Keratinocyte (primary cell): ENCODE results near the gene DACH1. TPM values are rescaled to one million over a fixed set of nuclear protein-coding genes. Genes with fewer than 3 reads are reported as not detected.

Experiments used
- DNase-seq: peaks from one replicate; pipeline ENCODE4 v3.0.0-alpha.2; 2011; ENCODE audit warnings: low read depth, missing footprints, low spot score
- FAIRE-seq: peaks from 2 replicates; lab custom pipeline; 2011; peaks lifted over from hg19 to GRCh38; lab: Jason Lieb, UNC
- H2AFZ ChIP-seq: 2 replicates; pipeline ENCODE4 v1.6.0; 2012; ENCODE audit warnings: low read length, control low read depth, inconsistent platforms; ENCODE audit not compliant: control insufficient read depth
- H3K27ac ChIP-seq: 2 replicates; pipeline ENCODE4 v1.5.1; 2011; ENCODE audit warnings: low read length; ENCODE audit not compliant: control insufficient read depth, insufficient read depth
- H3K27me3 ChIP-seq: 3 replicates; pipeline ENCODE4 v1.6.0; 2011; ENCODE audit warnings: low read length; ENCODE audit not compliant: control insufficient read depth, insufficient read depth; ENCODE audit errors: extremely low read depth
- H3K36me3 ChIP-seq, 2 experiments: 2 replicates in 1 of 2; 3 replicates in 1 of 2; pipeline ENCODE4 v1.5.1; 2011; ENCODE audit warnings: low read length in 2 of 2, mild to moderate bottlenecking in 1 of 2; ENCODE audit not compliant: control insufficient read depth in 2 of 2, insufficient read depth in 2 of 2; ENCODE audit errors: extremely low read depth in 1 of 2
- H3K4me1 ChIP-seq: 3 replicates; pipeline ENCODE4 v1.5.1; 2011; ENCODE audit warnings: low read length; ENCODE audit not compliant: control insufficient read depth, insufficient read depth; ENCODE audit errors: extremely low read depth
- H3K4me2 ChIP-seq: 3 replicates; pipeline ENCODE4 v1.6.0; 2011; ENCODE audit warnings: low read depth, low read length; ENCODE audit not compliant: control insufficient read depth, insufficient read depth; ENCODE audit errors: extremely low read depth
- H3K4me3 ChIP-seq, 3 experiments: fragments of 200-600 bp in 1 of 3; sonication (generic) in 1 of 3; 2 replicates in 2 of 3; 3 replicates in 1 of 3; pipeline ENCODE4 v1.5.1; 2011 to 2016; ENCODE audit warnings: low read length in 3 of 3, mild to moderate bottlenecking in 3 of 3, control low read depth in 2 of 3, inconsistent platforms in 1 of 3, low read depth in 1 of 3, mixed read lengths in 1 of 3, mixed run types in 1 of 3, moderate library complexity in 1 of 3; ENCODE audit not compliant: control insufficient read depth in 2 of 3, insufficient read depth in 2 of 3; ENCODE audit errors: extremely low read depth in 1 of 3
- H3K79me2 ChIP-seq: 2 replicates; pipeline ENCODE4 v1.6.0; 2012; ENCODE audit warnings: low read length; ENCODE audit not compliant: control insufficient read depth, insufficient read depth
- H3K9ac ChIP-seq: 3 replicates; pipeline ENCODE4 v1.6.0; 2011; ENCODE audit warnings: low read length; ENCODE audit not compliant: control insufficient read depth, insufficient read depth; ENCODE audit errors: extremely low read depth
- H3K9me1 ChIP-seq: 3 replicates; pipeline ENCODE4 v1.6.0; 2011; ENCODE audit warnings: low read length; ENCODE audit not compliant: control insufficient read depth, insufficient read depth; ENCODE audit errors: extremely low read depth
- H3K9me3 ChIP-seq: 2 replicates; pipeline ENCODE4 v1.5.1; 2012; ENCODE audit warnings: low read depth, low read length; ENCODE audit not compliant: control insufficient read depth
- H4K20me1 ChIP-seq: 3 replicates; pipeline ENCODE4 v1.6.0; 2011; ENCODE audit warnings: low read length; ENCODE audit not compliant: control insufficient read depth, insufficient read depth; ENCODE audit errors: extremely low read depth
- CTCF ChIP-seq, 3 experiments: IDR thresholded peaks in 1 of 3; conservative IDR thresholded peaks in 1 of 3; optimal IDR thresholded peaks in 1 of 3; 2 replicates in 2 of 3; 3 replicates in 1 of 3; pipeline versions ENCODE3 to v1.5.1; 2011; ENCODE audit warnings: low read length in 3 of 3, mild to moderate bottlenecking in 3 of 3, moderate library complexity in 2 of 3, control low read depth in 1 of 3, inconsistent platforms in 1 of 3; ENCODE audit not compliant: insufficient read depth in 2 of 3; ENCODE audit errors: extremely low read depth in 1 of 3
- EZH2 ChIP-seq: IDR thresholded peaks from one replicate; pipeline ENCODE4 v1.6.1; 2012; ENCODE audit warnings: inconsistent platforms, mild to moderate bottlenecking, low read length, moderate library complexity
- dilution Hi-C: fragments of 300-500 bp; cut with MboI; formaldehyde crosslinking; loops from one replicate; pipeline ENCODE4 v1.7.0; 2020; ENCODE audit warnings: low sequenced_read_pairs; ENCODE audit not compliant: extremely low pct_ligation_motif_present
- polyA plus RNA-seq, 5 experiments: library from polyadenylated mRNA; depleted of rRNA in 3 of 5; stranded (reverse) in 3 of 5; stranded (forward) in 1 of 5; unstranded in 1 of 5; fragments of >200 nt; gene quantifications; 1 replicate in 1 of 5; 2 replicates in 3 of 5; 3 replicates in 1 of 5; pipeline versions ENCODE4 v1.2.1 to v1.2.3, GENCODE V29; 2011 to 2012; ENCODE audit warnings: missing spikeins in 2 of 5, low read depth in 1 of 5, low replicate concordance in 1 of 5

DACH1 gene
- polyA plus RNA-seq, 1 donor (not counting 4 experiments of a cell fraction or from before 2014, with no cell fraction given), result not detected

- Histone ChIP-seq H3K4me3 (no peak overlapping the region), H3K9me3 (no peaks in the 10 kb centered on the region), H3K27ac (no peak overlapping the region), H3K79me2 (no peaks in the 10 kb centered on the region), H3K4me2 (no peak overlapping the region), H3K36me3 (no peaks in the 10 kb centered on the region), H3K27me3 (no peaks in the 10 kb centered on the region), H4K20me1 (no peaks in the 10 kb centered on the region), H3K9ac (no peak overlapping the region), H2AFZ (no peak overlapping the region), H3K9me1 (no peaks in the 10 kb centered on the region), H3K4me1 (no peaks in the 10 kb centered on the region)
- DNase-seq, result no peak
- FAIRE-seq, result no peak
- dilution Hi-C loops, result no loop called here
- no peak for TF ChIP-seq CTCF (optimal IDR thresholded peaks at IDR 0.05 in 1 of 3, IDR thresholded peaks at IDR 0.05 in 1 of 3, conservative IDR thresholded peaks at IDR 0.05 in 1 of 3; ENCODE audit: extremely low read depth in 1 of 3, insufficient read depth in 2 of 3, low read length in 3 of 3)
- TF ChIP-seq EZH2, result no peak
Measured at GRCh38 chr13:71851498-71852409, 15.2 kb downstream of the DACH1 start.

- Histone ChIP-seq H4K20me1 (no peaks in the 10 kb centered on the region), H3K27me3 (no peaks in the 10 kb centered on the region), H2AFZ (no peak overlapping the region), H3K36me3 (no peaks in the 10 kb centered on the region), H3K4me1 (no peaks in the 10 kb centered on the region), H3K27ac (no peak overlapping the region), H3K9me1 (no peaks in the 10 kb centered on the region), H3K79me2 (no peaks in the 10 kb centered on the region), H3K4me3 (no peak overlapping the region), H3K9ac (no peak overlapping the region), H3K9me3 (no peaks in the 10 kb centered on the region), H3K4me2 (no peak overlapping the region)
- no peak for TF ChIP-seq CTCF (optimal IDR thresholded peaks at IDR 0.05 in 1 of 3, IDR thresholded peaks at IDR 0.05 in 1 of 3, conservative IDR thresholded peaks at IDR 0.05 in 1 of 3; ENCODE audit: extremely low read depth in 1 of 3, insufficient read depth in 2 of 3, low read length in 3 of 3)
- no peak for TF ChIP-seq EZH2
- FAIRE-seq (no peak), DNase-seq (no peak)
- dilution Hi-C loops, result no loop called here
Measured at GRCh38 chr13:71842003-71842402, 25.0 kb downstream of the DACH1 start.
